CD4-positive, alpha-beta T cell treated with Interleukin-1 beta for 1 hour (primary cell): ENCODE results near the gene KIFBP.
A peak's percentile ranks its signal among the peaks of the same experiment; 100 is the strongest.
"Not testable (repeated sequence)": the region's sequence is repeated elsewhere in the genome, so short reads cannot be mapped to it uniquely, and the experiment has no call there.

Experiments
- DNase-seq, 2 donors: peaks; one replicate each; pipeline ENCODE4 v3.0.0-alpha.2; 2020 to 2022

KIFBP gene

GRCh38 chr10:68988530-68989316 is at the start of gene KIFBP:
KIFBP (plus strand) TSS chr10:68988803; CDS start chr10:68988833, 30 bp downstream.
- peak; percentile 87 to 88 for DNase-seq

DNA sequence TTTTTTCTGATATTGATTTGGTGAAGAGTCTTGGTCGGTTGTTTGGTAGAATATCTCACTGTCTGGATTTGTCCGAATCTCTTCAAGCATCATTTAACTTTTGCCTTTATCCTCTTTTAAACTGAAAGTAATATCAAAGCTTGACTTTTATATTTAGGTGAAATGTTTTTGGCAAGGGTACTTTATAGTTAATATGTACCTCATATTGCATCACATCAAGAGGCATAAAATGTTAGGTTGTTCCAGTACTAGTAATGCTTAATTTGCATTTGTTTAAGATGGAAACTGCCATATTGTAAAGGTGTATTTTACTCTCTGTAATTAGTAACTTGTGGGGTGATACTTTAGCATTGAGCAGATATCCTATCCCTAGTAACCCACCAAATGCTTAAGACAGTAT is 49.7 kb upstream of the KIFBP start:
- DNase-seq, result no peak

DNA sequence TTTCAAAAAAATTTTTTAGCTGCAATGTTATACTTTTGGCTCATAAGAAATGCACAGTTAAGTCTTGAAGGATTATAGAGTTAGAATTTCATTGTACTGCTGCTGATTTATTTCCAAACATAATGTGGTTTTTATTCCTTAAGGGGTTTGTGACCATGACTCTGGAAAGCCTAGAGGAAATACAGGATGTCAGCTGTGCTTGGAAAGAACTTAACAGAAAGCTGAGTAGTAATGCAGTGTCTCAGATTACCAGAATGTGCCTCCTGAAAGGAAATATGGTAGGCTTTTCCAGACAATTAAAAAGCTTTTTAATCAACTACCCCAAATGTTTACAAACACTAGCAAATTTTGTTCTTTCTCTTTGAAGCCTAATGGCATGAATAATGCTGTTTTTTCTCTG is 47.7 kb upstream of the KIFBP start:
- DNase-seq, result not testable (repeated sequence)

DNA sequence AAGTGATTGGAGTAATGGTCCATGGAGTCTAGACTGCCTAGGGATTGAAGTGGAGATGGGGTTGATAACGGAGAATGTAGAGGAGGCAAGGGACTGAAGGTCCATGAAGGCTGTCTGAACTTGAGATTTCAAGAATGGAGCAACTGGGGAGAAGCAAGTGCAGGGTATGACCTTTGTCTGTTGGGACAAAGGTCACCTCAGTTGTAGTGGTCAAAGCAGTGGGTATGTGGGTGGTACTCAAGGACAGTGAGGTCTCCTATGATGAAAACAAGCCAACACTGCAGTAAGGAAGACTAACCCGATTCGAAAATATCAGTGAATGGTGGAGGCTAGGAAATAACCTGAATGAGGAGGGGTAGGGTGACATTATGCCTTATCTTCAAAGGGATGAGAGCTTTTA is 38.0 kb upstream of the KIFBP start:
- no peak for DNase-seq

- no peak for DNase-seq
These were observed 33.7 kb upstream of the KIFBP start for GRCh38 chr10:68954904-68955303.

- no peak for DNase-seq
These were observed 33.2 kb upstream of the KIFBP start for GRCh38 chr10:68955355-68955831.

- peak; percentile 90 for DNase-seq
These were observed 32.6 kb upstream of the KIFBP start, which contains the start of gene DDX21 for GRCh38 chr10:68955832-68956532. DDX21 (plus strand) TSS chr10:68956170; CDS start chr10:68956226, 56 bp downstream.

DNA sequence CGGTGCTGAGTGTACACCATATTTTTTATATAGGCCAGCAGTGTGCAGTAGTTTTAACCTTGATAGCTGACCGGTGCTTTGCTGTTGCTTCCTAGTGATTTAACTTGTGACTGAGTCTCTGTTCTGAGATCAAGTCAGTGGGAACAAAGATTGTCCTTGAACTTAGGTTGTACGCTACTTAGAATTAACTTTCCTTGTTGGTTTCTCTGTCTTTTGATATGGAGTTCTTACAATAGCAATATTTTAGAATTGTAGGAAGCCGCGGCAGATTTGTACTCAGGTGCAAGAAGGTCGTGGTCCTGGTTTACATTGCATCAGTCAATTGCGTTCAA is 31.4 kb upstream of the KIFBP start:
- DNase-seq, result no peak

DNA sequence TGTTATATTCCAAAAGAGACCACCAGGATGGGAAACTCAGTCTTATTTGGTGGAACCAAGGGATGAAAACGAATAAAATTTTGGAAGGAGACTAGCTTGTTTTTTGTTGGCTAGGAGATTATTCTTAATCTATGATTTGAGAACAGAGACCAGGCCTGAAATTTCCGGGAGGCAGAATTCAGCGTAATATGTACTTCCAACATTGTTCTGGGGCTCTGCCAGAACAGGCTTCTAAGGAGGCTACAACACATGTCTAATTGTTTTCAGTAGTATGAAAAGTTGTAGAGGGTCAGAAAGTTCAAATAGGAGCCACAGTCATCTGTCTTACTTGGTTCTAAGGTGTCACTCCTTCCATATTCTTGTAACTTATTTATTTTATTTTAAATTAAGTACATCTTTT is 30.9 kb upstream of the KIFBP start:
- DNase-seq, result no peak

DNA sequence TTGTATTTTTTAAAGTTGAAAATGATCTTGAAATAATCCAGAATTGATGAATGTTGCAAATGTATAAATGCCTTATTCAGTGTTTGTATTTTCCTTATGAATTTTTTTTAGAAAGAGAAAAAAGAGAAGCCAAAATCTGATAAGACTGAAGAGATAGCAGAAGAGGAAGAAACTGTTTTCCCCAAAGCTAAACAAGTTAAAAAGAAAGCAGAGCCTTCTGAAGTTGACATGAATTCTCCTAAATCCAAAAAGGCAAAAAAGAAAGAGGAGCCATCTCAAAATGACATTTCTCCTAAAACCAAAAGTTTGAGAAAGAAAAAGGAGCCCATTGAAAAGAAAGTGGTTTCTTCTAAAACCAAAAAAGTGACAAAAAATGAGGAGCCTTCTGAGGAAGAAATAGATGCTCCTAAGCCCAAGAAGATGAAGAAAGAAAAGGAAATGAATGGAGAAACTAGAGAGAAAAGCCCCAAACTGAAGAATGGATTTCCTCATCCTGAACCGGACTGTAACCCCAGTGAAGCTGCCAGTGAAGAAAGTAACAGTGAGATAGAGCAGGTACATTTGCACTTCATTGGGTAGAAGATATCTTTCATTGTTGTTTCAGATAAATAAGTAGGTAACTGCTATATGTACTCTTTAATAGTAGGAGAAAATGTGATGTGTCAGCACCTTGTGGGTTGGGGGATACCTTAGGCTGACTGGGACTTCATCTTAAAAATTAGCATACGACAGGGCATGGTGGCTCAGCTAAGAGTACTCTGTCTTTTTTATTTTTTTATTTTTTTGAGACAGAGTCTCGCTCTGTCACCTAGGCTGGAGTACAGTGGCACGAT is 28.7 kb upstream of the KIFBP start:
- no peak for DNase-seq

DNA sequence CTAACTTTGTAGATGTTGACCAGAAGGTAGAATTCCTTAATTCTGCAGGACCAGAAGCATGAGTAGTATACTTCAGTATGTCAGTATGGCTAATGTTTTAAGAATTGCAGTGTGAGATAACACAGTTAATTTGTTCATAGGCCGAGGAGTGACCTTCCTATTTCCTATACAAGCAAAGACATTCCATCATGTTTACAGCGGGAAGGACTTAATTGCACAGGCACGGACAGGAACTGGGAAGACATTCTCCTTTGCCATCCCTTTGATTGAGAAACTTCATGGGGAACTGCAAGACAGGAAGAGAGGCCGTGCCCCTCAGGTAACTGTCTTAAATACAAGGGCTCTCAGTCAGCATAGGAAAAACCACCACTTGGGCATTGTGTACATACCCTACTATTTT is 25.5 kb upstream of the KIFBP start:
- no peak for DNase-seq

- DNase-seq, result no peak
These were observed 14.6 kb upstream of the KIFBP start for GRCh38 chr10:68973975-68974374.

DNA sequence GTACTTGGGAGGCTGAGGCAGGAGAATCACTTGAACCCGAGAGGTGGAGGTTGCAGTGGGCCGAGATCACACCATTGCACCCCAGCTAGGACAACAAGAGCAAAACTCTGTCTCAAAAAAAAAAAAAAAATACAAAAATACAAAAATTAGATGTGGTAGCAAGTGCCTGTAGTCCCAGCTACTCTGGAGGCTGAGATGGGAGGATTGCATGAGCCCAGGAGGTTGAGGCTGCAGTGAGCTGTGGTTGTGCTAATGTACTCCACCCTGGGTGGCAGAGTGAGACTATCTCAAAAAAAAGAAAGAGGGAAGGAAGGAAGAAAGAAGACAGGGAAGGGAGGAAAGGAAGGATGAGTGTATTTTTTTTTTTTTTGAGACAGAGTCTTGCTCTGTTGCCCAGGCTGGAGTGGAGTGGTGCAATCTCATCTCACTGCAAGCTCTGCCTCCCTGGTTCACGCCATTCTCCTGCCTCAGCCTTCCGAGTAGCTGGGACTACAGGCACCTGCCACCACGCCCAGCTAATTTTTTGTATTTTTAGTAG is 12.6 kb upstream of the KIFBP start:
- not testable (repeated sequence) for DNase-seq

GRCh38 chr10:68979738-68980137 is 8.9 kb upstream of the KIFBP start:
- not testable (repeated sequence) for DNase-seq

DNA sequence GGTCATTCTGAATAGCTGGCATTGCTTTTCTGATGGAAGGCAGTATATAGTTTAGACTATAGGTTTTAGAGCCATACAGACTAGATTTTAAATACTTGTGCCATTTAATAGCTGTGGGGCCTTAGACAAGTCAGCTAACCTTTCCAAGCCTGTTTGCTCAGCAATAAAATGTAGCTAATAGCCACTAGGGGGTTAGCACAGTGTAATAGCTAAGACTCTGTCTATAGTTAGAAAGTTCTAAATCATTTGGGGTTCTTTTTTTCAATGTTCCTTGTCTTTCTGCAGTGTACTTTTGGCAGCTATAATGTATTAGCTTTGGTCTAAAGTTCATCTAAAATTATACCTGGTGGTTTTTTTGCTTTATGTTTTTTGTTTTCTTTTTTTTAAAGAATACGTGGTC is 7.5 kb upstream of the KIFBP start:
- no peak for DNase-seq

GRCh38 chr10:68982389-68982788 is 6.2 kb upstream of the KIFBP start:
- DNase-seq, result no peak

DNA sequence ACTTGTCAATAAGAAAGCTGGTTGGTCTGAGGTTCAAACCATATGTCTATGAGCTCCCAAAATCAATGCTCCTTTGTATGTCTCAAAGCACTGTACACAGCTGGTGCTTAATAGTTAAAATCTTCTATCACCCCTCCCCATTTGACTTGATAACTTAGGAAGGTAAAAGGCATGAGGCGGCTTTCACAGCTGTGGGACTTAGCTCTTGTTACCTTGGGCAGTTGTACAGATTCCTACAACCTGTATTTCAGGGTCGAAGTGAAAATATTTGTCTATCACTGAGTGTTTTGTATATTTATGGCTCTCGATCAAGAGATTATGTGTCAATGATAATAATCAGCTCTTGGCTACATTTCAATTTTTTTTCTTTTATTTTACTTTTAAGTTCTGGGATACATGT is 992 bp upstream of the KIFBP start:
- DNase-seq, result no peak

- DNase-seq, result no peak
These were observed 851 bp downstream of the KIFBP start for GRCh38 chr10:68989317-68989990.

GRCh38 chr10:68992636-68993440 is 4.2 kb downstream of the KIFBP start:
- DNase-seq, result no peak

DNA sequence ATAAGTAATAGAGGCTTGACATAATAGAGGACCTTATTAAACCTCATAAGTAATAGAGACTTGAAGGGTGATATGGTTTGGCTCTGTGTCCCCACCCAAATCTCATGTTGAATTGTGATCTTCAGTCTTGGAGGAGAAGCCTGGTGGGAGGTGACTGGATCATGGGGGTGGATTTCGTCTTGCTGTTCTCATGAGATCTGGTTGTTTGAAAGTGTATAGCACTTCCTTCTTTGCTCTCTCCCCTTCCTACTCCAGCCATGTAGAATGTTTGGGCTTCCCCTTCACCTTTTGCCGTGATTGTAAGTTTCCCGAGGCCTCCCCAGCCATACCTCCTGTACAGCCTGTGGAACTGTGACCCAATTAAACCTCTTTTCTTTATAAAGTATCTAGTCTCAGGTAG is 8.6 kb downstream of the KIFBP start:
- DNase-seq, result no peak

GRCh38 chr10:69004821-69005220 is 16.2 kb downstream of the KIFBP start:
- peak in 1 of 2 donors; percentile 71 for DNase-seq
